ENCODE measurements around the gene LRRC17.

- TF ChIP-seq POLR2A (IDR thresholded peaks at IDR 0.05): no peak
- TF ChIP-seq, protein P1, sequence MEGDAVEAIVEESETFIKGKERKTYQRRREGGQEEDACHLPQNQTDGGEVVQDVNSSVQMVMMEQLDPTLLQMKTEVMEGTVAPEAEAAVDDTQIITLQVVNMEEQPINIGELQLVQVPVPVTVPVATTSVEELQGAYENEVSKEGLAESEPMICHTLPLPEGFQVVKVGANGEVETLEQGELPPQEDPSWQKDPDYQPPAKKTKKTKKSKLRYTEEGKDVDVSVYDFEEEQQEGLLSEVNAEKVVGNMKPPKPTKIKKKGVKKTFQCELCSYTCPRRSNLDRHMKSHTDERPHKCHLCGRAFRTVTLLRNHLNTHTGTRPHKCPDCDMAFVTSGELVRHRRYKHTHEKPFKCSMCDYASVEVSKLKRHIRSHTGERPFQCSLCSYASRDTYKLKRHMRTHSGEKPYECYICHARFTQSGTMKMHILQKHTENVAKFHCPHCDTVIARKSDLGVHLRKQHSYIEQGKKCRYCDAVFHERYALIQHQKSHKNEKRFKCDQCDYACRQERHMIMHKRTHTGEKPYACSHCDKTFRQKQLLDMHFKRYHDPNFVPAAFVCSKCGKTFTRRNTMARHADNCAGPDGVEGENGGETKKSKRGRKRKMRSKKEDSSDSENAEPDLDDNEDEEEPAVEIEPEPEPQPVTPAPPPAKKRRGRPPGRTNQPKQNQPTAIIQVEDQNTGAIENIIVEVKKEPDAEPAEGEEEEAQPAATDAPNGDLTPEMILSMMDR (IDR thresholded peaks at IDR 0.05): no peak
- no peak for TF ChIP-seq POLR2AphosphoS5 (IDR thresholded peaks at IDR 0.05)
- no peak for TF ChIP-seq EP300 (IDR thresholded peaks at IDR 0.05)
Measured at GRCh38 chr7:102944241-102944640, 31.4 kb downstream of the LRRC17 start.
